ENCODE measurements around the gene TKTL1.

DNA sequence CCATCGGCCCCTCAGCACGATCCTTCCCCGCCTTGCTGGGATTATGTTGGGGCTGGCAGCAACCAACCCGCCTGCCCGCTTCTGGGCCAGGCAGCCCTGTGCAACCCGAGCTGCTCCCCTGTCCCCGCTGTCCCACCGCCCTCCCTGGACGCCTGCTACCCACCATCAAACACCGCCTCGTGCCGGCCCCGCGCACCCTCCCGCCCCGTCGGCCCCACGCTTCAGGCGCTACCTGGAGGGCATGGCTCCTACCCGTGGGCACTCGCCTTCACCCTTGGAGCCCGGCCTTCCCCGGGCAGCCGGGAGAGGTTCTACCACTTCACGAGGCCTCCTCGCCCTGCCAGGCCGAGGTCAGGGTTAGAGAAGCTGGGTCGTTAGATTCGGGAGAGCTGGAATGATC is 37.0 kb downstream of the TKTL1 start:
- TF ChIP-seq, protein P1, sequence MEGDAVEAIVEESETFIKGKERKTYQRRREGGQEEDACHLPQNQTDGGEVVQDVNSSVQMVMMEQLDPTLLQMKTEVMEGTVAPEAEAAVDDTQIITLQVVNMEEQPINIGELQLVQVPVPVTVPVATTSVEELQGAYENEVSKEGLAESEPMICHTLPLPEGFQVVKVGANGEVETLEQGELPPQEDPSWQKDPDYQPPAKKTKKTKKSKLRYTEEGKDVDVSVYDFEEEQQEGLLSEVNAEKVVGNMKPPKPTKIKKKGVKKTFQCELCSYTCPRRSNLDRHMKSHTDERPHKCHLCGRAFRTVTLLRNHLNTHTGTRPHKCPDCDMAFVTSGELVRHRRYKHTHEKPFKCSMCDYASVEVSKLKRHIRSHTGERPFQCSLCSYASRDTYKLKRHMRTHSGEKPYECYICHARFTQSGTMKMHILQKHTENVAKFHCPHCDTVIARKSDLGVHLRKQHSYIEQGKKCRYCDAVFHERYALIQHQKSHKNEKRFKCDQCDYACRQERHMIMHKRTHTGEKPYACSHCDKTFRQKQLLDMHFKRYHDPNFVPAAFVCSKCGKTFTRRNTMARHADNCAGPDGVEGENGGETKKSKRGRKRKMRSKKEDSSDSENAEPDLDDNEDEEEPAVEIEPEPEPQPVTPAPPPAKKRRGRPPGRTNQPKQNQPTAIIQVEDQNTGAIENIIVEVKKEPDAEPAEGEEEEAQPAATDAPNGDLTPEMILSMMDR (conservative IDR thresholded peaks at IDR 0.05 in 1 of 2, IDR thresholded peaks at IDR 0.05 in 1 of 2; ENCODE audit: low read depth in 1 of 2, low read length in 2 of 2), result no peak
- TF ChIP-seq EZH2 (IDR thresholded peaks at IDR 0.05; ENCODE audit: low read length, missing control alignments), result no peak

Measured in fibroblast of lung (primary cell).